ELF-1 (cell line): ENCODE data around the gene HSP90AB1.

ENCODE experiments used
- DNase-seq: peaks from one replicate; pipeline ENCODE4 v3.0.0-alpha.2; 2016; ENCODE audit warnings: low read depth, low spot score

The HSP90AB1 gene

DNA sequence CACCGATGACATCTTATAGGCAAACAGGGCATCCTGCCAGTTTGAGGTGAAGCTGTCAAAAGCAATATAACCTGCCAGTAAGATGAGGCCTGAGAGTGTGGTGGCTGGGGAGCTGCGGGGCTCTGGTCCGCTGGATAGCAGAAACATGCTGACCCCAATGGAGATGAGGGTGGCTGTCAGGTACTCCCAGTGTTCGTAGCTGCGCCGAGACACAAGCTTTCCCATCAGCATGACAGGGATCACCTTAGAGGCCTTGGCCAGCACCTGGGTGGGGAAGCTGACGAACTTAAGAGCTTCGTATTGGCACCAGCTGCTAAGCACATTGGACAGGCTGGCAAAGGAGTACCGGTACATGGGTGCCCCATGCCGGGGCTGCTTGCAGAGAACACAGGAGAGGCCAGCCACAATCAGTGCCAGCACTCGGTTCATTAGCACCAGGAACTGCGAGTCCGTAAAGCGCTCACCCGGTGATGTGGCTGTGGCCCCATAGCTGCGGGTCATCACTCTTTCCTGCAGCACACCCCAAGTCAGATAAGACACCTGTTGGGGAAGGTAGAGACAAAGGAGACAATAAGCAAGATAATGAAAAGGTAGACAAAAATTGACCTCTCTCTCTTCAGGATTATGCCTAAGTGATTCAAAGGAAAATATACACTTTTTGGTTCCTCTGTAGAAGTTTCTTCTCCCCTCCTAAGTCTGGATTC, 8.4 kb downstream of the HSP90AB1 start:
- DNase-seq: peak; percentile 61

DNA sequence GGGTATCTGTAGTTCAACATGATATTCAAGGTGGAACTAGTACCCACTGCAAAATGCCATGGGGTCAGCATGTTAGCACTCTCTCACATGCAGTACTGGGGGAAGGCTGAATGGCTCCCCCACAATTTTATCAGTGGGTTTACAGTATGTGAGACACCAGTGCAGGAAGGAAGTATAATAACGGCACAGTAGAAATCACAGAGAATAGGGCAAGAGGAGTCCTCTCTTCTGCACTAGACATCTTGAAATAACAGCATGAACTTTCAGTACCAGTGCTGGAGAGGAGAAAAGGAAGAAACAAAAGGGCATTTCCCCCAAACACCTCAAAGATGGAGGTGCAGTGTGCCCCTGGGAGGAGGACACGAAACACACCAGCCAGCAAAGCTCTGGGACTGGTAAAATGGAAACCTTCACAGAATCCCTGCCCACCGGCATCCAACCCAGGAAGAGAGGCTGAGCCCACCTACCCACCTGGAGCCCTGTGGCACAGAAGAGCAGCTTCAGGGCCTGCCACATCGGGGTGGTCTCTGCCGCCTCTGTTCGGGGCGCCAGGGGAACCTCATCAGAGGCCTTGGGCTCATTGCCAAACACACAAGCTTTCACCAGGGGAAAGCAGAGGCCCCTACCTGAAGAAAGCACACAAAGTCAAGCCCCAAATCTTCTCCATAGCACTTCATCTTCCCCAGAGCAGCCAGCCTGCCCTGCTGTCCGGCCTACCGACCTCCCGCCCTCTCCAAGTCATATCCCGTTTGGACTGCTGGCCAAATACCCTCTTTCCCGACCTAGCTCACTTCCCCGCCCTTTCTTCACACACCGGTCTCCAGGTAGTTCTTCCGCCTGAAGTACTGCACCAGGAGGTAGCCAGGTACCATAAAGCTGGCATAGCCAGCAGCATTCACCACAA, 9.2 kb downstream of the HSP90AB1 start:
- DNase-seq: peak; percentile 66

DNA sequence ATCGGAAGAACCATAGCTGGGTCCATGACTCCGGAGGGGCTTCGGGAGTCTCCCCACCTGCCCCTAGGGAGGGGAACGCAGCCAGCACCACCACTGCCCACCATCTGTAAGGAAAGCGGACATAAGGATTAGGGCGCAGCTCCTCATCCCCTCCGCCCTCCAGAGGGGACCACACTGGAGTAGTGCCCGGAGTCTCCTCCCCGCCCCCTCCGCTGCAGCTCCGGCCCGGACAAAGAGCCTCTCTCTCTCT, 9.8 kb downstream of the HSP90AB1 start:
- no peak for DNase-seq

DNA sequence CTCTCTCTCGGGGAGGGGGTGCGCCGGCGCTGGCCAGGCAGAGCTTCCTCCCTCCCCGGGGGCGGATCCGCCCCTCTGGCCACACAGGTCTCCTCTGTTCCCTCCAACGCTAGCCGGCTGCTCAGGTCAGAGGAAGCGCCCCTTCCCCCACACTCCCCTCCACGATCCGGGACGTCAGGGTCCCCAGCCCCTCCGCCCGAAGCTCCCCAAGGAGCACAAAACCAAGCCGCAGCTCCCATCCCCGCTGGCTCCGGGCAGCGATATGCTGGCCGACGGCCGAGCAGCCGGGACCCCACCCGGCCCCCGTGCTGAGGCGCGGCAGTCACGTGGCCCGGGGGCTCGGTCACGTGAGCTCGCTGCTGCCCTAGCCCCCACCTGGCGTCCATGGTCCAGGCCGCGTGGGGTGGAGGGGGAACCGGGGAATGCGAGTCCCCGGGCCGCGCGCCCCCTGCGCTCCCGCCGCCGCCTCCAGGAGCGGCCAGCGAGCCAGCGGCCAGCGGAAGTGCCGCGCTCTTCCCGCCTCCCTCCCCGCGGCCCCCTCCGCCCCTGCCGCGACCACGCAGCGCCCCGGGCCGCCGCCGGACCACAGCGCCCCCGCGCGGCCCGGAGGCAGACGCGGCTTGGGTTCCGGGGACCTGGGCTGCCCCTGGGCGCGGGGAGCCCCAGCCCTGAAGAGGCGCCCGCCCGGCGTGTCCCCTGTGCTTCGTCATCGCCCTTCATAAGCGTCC, 10.3 kb downstream of the HSP90AB1 start, which contains the start of gene SLC35B2:
SLC35B2 (minus strand) TSS at position 504 of the 728 bp plus-strand sequence; CDS start at position 386, 118 bp downstream.
- peak; percentile 90 for DNase-seq

DNA sequence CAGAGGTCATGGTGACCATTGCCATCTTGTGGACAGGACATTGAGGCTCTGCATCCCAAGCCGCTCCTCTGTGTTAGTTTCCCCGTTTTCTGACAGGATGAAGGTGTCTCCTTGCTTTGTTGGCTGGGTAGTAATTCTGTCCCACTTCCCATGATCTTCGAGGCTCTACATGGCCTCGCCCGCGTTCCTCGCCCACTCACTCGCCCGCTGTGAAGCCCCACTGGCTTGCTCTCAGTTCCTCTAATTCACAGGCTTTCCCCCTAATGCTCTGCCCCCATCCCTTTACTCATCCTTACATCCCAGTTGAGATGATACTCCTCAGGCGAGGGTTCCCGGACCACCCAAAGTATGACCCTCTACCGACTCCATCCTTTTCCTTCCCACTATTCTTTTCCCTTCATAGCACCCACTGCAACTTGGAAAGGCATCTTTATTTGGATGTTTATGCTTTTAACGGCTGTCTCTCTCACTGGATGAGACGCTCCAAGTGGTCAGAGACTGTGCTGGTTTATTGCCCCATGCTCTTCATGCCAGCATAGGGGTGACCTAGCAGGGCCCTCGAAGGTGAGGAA, 10.9 kb downstream of the HSP90AB1 start:
- DNase-seq: no peak

DNA sequence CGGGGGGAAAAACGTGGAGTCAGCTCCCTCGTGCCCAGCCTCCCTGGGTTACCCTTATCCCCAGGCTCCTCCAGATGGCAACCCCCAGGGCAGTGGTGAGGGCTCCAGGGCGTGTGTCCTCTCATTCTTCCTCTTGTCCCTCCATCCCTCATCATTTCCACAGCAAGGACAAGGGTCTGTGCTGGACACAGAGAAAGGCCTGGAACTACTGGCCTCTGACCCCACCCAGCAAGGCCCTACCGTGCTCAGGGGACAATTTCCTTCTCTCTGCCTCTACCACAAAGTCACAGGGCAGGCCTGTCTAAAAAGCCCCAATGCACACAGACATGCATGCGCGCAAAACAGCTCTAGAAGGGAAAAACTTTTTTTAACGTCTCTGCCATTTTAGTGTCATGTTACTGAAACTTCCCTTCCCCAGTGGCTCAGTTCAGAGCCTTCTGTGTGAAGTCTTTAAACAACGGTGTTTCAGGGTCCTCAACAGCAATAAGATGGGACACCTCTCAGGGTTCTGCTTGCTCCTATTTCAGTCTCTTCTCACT, 11.5 kb downstream of the HSP90AB1 start:
- no peak for DNase-seq

DNA sequence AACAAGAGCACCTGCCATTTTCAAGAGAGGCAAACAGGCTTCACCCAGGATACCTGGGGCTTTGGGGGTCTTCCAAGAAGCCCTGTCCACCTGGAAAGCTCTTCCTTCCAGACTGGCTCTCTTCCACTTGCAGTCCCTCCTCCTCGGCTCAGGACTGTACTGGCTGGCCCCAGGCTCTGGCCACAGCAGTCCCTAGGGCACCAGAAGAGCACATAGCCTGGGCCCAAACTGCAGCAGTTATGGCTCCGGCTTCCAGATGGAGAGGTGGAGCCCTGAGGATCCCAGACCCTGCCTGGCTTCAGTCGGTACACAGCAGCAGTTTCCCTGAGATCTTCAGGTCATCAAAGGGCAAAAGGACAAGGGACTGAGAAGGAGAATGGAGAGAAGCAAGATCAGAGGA, 12.0 kb downstream of the HSP90AB1 start:
- DNase-seq: no peak

DNA sequence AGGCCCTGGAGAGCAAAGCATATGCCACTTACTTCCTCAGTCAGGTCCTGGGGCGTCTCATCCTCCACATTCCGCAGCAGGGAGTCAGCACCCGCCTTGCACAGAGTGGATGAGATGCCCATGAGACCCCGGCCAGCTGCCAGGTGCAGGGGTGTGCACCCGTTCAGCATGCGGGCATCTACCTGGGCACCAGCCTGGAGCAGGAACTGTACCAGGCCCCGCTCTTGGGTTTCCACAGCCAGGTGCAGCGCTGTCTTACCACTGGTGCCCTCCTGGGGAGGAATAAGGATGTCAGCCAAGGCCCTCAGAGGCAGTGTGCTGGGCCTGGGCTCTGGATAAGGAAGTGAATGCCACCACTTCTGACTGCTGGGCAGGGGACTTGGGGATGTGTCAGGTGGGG, 13.1 kb downstream of the HSP90AB1 start:
- DNase-seq: no peak

DNA sequence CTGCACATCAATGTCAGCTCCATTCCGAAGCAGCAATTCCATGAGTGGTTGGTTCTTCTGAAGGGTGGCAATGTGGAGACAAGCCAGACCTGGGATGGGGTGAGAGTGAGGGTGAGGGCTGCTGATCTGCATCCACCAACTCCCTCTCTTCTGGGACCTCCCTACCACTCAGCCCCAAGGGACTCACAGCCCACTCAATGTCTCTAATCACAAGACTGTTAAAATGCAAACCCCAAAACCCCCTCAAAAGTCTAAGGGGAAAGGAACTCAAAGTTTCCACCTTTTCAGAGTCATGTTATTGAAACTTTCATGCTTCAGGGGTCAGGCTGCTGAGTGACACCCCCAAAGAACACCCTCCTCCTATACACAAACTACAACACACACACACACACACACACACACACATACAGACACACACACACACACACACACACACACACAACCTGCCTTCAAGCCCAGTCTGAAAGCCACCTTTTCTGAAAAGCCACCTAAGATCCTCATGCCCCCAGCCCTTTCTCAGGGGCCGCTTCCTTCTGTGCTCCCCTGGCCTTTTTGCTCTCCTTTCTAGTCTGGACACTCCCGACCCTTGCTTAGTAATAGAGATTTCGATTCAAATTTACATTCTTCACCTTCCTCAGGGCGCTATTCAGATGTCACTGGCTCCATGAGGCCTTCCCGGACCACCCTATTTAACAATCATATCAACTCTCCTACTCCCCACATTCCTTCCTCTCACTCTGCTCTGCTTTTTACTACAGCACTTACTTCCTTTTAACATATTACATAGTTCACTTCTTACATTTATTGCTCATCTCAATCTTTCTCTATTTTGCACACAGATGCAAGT, 13.8 kb downstream of the HSP90AB1 start:
- DNase-seq: no peak

DNA sequence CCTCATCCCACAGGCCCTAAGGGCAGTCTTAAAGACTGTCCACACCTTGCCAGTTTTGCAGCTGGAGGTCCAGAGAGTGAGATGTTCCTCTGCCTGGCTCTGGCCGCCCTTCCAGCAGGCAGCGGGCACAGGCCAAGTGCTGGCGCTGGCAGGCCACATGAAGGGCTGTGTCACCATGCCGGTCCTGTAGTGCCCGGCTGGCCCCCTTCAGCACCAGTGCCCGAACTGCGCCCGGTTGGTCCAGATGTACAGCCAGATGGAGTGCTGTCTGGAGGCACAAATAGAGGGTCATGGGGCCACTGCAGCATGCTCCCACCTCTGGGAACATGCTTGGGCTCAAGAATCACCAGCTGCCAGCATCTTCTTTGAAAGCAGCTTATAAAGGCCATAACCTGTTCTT, 14.7 kb downstream of the HSP90AB1 start:
- DNase-seq: no peak

DNA sequence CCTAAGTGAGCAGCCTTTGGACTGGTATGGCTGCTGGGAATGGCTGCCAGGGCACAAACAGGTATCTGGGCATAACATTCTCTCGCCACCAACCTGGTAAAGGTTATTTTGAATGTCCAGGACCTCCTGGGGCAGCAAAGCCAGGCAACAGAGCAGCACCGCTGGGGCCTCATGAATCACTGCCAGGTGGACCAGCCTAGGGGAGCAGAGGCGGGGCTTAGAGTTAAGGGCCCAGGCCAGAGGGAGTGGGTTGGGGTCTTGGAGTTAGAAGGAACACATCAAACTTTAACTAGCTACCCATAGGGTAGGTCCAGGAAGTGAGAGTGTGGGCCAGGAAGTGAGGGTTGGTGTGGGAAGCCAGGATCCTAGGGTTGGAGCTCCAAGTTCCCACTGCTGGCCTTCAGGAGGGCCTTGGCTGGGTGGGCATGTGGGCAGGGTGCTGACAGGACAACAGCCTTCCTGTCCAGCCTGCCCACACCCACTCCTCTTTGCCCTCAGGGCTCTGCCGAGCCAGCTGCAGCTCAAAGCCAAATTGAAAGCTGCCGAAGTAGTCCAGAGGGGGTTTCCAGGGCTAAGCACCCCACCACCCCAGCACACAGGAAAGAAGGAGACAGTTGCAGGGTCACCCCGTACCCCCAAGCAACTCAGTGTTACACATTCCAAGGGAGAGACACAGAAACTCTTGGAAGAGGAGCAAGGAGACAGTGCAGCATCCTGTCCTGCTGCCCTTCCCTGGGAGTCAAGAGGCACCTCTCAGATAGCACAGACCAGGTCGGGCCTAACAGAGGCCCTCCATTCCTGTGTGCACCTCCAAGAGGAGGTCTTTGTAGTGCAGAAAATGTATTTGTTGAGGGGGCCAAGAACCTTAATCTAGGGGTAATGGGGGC, 15.8 kb downstream of the HSP90AB1 start:
- DNase-seq: no peak

DNA sequence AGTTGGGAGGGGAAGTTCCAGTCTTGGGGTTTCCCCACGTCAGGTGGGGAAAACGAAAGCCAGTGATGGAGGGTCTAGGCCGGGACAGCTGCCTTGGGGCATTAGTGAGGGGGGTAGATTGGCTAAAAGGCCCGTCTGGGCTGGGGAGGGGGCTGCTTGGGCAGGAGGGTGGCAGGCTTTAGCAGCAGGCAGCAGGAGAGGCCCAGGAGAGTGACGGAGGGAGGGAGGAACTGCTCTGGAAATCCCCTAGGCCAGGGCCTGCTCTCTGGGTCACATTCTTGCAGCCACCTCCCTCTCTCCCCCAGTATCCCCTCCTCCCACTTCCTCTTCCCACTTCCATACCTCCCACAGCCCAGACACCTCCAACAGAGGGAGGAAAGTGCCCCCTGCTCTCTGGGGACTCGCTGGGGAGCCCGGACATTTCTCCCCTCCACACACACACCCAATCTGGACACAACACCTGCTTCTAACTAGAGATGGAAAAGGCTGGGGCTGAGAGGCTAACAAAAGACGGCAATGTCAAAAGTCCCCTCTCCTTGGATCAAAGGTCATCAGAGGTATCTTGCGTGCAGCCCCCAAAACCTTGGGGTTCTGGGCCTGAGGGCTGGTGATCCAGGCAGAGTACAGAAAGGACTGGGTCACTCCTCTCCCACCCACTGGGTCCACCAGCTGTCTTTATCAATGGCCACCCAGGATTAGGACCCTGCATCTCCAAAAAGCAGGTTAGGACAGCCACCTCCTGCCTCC, 16.6 kb downstream of the HSP90AB1 start:
- peak; percentile 48 for DNase-seq

DNA sequence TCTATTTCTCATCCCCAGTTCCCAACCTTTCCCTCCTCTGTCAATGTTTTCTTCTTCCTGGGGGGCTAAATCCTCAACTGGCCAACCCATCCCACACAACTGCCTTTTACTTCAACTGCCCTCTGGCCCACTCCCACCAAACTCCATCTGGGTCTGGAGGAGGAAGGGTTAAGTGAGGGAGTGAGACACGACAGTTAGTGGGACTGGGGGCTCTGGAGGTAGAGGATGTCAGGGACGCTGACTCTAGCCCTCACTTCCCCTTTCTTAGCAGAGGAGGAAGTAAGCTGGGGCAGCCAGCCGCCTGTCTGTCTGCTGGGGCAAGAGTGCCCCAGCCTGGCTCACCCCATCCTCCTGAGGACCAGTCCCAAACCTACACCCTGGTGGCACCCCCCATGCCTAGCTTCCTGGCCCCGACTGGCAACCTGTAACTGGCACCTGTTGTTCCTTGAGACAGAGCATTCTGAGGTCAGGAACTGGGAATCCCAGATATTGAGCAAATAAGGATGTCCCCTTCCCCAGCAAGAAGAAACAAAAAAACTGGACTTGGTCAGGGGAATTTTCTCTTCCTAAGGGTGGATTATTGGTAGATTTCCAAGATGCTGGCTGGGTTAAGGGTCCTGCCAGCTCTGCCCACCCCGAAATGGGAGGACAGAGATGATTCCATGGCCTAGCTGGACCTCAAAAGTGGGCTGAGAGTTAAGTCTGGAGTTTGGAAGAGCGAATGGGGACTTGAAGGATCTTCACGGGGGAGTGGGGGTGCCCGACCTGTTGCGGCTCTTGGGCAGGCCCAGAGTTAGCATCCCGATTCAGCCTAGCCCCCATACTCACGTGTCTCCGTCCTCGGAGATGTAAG, 17.5 kb downstream of the HSP90AB1 start:
- no peak for DNase-seq

DNA sequence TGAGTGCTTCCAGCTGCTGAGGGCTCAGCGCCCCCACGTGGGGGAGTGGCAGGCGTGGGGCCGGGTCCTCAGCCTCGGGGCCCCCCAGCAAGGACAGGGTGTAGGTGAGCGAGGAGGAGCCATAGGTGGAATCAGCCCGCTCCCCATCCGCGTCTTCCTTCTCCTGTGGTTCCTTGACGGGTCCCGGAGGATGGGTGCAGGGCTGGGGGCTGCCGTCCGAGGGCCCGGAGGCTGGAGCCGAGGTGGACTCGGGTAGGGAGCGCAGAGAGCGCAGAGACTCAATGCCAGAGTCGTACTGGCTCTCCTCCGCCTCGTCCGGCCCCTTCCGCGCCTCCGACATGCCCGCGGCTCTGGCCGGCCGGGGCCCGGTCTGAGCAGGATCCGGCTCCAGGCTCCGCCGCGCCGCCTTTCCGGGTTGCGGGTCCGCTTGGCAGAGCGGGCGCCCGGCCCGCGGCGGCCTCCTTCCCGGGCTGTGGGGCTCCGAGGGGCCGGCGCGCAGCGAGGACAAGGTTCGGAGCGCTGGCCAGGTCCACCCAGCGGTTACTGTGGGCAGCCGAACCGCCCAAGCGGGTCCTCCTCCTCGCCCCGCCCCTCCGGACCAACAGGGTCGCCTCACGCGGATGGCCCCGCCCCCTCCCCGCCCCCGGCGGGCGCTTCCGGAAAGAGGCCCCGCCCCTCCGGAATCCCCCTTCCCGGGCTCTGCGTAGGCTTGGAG, 18.3 kb downstream of the HSP90AB1 start, which contains the start of gene NFKBIE:
NFKBIE (minus strand) TSS at position 545 of the 715 bp plus-strand sequence; CDS start at position 340, 205 bp downstream.
- peak; percentile 82 for DNase-seq

DNA sequence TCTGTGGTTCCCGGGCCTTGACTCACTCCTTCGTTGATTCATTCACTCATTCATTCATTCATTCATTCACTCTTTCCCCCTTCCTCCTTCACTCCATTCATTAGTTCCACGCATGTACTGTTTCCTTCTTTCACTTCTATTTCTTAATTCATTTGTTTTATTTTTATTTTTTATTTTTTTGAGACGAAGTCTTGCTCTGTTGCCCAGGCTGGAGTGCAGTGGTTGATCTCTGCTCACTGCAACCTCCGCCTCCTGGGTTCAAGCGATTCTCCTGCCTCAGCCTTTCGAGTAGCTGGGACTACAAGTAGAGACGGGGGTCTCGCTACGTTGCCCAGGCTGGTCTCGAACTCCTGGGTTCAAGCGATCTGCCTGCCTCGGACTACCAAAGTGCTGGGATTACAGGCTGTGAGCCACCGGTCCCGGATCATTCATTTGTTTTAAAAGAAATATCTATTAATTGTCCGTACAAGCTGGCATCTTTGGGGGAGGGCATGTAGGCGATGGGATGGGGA, 18.9 kb downstream of the HSP90AB1 start:
- no peak for DNase-seq

DNA sequence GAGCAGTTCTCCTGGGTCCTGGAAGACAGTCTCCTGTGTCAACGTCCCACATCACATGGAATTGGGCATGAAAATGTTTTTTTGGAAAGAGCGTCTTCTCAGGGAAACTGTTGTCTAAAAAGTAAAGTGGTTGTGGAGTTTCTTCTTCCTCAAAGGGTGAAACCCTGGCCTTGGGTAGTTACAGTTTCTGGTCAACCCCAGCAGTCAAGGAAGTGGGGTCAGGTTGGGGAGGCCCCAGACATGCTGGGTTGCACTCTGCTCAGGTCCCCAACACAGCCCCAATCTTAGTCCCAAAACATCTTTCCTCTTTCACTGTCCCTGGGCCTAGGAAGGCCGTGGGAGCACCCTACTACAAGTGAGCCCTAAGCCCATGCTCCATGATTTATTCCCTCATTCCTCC, 19.4 kb downstream of the HSP90AB1 start:
- DNase-seq: no peak

DNA sequence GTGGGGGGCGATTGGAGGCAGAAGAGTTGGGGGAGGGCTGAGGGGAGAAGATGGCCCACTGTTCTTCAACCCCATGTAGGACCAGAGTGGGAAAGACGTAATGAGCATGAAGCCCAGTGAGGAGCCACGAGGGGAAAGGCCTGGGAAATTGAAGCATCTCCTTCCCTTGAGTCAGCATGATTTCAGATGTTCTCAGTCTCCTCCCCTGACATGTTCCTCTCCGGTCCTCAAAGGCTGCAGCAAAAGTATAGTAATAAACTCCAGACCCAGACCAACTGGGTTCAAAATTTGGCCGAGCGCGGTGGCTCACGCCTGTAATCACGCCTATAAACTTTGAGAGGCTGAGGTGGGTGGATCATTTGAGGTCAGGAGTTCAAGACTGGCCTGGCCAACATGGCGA, 20.4 kb downstream of the HSP90AB1 start:
- DNase-seq: no peak
